Left renal pelvis (tissue), 4 donors: ENCODE measurements around the gene KRT13. TPM values are rescaled to one million over a fixed set of nuclear protein-coding genes. Genes with fewer than 3 reads are reported as not detected.

ENCODE experiments used
- DNase-seq, 4 donors: peaks; one replicate each; pipeline ENCODE4 v3.0.0-alpha.2; 2013; ENCODE audit warnings: low read depth in 4 of 4, low spot score in 3 of 4
- polyA plus RNA-seq, 4 donors: library from polyadenylated mRNA; unstranded; fragments of 120-200 nt; gene quantifications; one replicate each; pipeline ENCODE4 v1.2.1, GENCODE V29; 2013; ENCODE audit not compliant: insufficient read length in 4 of 4

KRT13 gene
- polyA plus RNA-seq, 4 donors, result 0.54 to 37.8 (median 1.9) TPM

DNA sequence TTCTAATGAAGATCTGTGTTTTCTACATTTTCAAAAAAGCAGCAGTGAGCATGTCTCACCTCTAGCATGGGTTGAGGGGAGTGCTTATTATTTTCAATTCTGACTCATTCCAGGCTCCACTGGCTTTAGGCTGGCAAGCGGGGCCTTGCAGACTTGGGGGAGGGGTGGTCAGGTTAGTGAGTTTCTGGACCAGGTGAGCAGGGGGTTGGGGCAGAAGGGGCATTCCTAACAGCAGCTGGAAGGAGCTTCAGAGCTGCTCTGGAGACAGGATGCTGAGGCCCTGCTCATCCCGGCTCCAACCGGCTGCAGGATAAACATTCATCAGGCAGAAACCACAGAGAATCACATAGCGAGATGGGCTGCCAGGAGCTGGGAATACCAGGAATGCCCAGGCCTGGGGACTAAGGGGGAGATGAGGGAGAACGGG is 33.2 kb upstream of the KRT13 start:
- DNase-seq, result no peak

DNA sequence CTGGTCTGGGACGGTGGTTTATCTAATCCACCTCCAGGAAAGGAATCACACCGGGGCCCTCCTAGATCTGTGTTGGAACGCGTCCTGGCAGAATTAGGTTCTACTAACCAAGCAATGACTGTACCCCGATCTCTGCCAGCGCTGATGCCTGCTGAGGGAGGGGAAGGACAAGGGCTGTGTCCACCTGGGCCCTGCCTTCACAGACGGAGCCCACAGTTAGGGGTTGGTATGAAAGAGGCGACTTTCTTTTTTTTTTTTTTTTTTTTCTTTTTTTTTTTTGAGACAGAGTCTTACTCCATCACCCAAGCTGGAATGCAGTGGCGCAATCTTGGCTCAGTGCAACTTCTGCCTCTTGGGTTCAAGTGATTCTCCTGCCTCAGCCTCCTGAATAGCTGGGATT is 32.6 kb upstream of the KRT13 start:
- no peak for DNase-seq

- no peak for DNase-seq
Measured at GRCh38 chr17:41537614-41537954, 32.2 kb upstream of the KRT13 start.

GRCh38 chr17:41536741-41537613 is 31.6 kb upstream of the KRT13 start:
- DNase-seq, result no peak

GRCh38 chr17:41535764-41536481 is 30.5 kb upstream of the KRT13 start:
- no peak for DNase-seq

GRCh38 chr17:41534899-41535546 is 29.6 kb upstream of the KRT13 start:
- no peak for DNase-seq

DNA sequence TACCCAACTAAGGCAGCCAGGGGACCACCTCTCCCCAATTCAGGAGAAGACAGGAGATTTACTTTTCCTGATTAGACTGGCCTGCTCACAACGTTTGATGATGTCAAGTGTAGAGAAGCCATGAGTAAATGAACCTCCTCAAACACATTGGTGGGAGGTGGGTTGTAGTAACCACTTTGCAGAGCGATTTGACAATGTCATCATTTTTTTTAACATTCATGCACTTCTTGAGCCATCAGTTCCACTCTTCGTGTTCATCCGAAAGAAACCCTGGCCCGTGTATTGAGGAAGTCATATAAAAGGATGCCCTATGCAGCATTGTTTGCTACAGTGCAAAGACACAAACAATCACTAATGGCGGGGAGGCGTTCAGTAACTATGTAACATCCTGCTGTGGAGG is 28.2 kb upstream of the KRT13 start:
- no peak for DNase-seq

DNA sequence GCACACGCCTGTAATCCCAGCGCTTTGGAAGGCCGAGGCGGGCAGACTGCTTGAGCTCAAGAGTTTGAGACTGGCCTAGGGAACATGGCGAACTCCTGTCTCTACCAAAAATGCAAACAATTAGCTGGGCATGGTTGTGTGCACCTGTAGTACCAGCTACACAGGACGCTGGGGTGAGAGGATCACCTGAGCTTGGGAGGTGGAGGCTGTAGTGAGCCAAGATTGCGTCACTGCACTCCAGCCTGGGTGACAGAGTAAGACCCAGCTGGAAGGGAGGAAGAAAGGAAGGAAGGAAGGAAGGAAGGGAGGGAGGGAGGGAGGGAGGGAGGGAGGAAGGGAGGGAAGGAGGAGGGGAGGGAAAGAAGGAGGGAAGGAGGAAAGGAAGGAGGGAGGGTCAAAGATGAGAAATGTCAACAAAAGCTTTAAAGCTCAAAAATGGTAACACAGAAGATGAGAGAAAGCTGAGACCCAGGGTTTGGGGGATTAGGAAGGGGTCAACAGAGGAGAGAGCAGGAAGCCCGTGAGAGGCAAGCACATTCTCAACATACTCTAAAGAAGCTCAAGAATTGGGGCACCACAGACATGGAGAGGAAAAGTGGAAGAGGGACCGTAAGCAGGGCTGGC is 27.6 kb upstream of the KRT13 start:
- no peak for DNase-seq

DNA sequence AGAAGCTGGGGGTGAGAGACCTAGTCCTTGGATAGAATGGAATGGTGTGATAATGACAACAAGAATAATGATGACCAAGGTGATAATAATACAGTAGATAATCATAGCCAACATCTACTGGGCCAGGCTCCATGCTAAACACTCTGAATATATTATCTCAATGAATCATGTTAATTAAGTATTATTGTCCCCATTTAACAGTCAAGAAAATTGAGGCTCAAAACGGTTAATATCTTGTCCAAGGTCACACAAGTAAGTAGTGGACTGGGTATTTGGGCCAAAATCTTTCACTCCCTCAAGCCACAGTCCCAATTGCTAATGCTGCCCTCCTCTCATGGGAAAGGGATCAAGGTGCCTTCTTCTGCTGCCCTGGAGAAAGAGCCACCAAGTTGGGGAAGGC is 26.6 kb upstream of the KRT13 start:
- DNase-seq, result no peak

DNA sequence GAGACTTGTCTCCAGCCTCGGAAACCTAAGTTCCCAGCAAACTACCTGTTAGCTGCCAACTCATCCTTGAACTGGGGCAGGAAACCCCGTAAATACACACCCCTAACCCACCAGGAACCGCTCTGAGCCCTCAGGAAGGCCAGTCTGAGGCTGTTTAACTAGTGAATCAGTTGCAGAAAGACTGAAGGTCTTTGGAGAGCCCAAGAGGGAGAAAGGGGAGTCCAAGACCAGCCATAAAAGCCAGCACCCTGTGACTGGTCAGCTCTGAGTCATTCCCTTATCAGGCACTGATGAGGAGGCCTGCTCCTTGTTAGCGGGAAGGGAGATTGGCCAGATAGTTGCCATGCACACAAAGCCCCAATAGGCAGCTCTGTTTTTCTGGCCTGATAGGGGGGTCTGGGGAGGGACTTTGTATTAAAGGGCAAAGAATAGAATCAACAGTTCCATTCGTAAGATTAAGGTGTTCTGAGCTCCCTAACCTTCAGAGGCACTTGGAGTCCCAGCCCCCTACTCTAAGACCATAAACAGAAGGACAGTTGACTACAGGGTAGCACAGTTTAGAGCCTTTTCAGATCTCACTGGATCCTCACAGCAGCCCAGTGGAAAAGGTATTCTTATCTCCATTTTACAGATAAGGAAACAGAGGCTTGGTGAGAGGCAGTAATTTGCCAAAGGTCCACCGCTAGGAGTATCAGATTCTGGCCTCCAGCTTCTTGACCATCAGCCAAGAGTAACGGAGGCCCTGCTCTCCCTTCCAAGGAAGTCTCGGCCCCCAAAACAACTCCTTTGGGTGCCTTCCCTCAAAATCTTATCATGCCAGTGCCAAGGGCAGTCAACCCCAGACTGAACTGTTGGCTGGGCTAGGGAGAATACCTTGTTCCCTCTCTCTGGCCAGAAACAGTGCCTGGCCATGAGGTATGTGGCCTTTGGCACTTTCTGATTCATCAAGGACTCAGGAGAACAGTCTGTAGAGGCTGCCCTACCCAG is 24.9 kb upstream of the KRT13 start:
- DNase-seq, result no peak

DNA sequence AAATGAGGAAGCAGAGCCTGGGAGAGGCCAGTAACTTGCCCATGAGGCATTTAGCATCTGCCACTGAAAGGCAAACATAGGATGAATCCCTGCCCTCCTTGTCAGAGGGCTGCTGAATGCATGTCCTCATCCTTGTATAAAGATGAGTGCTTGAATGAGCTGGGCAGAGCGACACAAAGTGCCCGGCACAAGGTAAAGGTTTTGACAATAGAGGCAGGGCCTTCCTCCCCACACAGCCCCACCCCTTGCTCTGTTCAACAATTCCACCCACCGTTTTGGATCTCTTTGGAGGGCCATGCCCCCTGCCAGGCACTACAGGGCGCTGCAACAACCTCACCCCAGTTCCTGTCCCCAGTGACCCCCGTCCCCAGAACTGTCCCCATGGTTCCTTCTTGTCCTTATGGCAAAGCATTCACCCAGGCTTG is 24.1 kb upstream of the KRT13 start:
- DNase-seq, result no peak

DNA sequence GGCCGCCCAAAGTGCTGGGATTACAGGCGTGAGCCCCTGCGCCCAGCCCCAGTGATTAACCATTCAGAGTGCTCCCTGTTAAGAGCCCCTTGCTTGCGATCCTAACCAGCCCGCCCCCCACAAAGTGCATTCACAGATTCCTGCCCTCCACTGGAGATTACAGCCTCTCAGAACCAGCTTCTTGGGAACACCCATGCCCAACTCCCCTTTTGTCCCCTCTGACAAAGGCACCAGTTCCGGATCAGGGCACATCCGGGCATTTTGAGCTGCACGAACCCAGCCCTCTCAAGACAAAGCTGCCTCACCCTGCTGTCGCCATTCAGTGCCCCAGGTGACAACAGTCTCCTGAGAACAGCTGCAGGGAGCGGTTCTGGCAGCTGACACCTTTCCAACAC is 23.5 kb upstream of the KRT13 start:
- DNase-seq, result no peak

GRCh38 chr17:41527063-41528023 is 21.9 kb upstream of the KRT13 start:
- no peak for DNase-seq

GRCh38 chr17:41524261-41524660 is 18.8 kb upstream of the KRT13 start:
- no peak for DNase-seq

- no peak for DNase-seq
Measured at GRCh38 chr17:41523787-41524186, 18.4 kb upstream of the KRT13 start.

- no peak for DNase-seq
Measured at GRCh38 chr17:41523225-41523593, 17.8 kb upstream of the KRT13 start.

DNA sequence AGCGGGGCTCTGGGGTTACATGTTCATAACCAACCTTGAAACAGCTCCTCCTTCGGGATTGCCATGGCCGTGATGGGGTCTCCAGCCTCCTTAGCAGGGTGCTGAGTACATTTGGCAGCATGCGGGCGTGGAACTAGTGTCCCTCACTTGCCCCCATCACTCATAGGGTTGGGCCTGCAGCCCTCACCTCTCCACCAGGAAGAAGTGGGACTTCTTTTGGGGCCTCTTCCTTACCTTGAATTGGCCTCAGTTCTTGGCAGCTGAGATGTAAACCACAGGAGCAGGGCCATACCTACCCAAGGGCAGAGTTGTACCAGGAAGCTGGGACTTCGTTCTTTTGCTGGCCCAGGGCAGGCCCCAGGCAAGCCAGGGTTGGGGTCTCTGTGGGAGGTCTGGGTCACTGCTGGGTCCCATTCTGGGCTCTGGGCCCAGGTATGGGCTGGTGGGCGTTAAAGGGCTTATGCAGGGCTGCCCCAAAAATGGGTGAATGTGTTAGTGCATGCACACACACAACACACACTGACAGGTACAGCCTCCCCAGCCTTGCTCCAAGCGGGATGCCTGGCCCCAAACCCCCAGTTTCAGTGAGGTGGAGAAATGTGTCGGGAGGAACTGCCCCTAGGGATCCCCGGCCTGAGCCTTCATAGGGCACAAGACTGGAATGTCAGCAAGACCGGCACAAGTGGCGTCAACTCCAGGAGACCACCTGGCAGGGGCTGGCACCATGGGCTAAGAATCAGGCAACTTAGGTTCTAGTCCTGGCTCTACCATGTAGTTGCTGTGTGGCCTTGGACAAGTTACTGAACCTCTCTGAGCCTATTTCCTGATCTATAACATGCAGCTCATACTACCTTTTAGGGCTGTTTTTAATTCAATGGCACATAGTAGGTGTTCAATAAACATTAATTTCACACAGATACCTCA is 17.2 kb upstream of the KRT13 start:
- DNase-seq, result no peak
